Effector memory CD8-positive, alpha-beta T cell (primary cell): ENCODE data around the gene RAB11FIP5.

ENCODE experiments used
- ATAC-seq: fragments of 150-1000 bp; cut with Tn5 transposase; replicated peaks from 2 replicates; pipeline ENCODE4 v1.10.0; 2021; ENCODE audit warnings: mild to moderate bottlenecking, moderate library complexity
- DNase-seq, 3 experiments: peaks; one replicate each; pipeline ENCODE4 v3.0.0; 2021
- H3K27ac Mint-ChIP-seq, 2 donors: one replicate each; pipeline ENCODE4 v1.8.0; 2022; ENCODE audit warnings: mild to moderate bottlenecking in 2 of 2, mixed read lengths in 2 of 2, moderate library complexity in 2 of 2
- H3K27me3 Mint-ChIP-seq, 2 donors: one replicate each; pipeline ENCODE4 v1.8.0; 2022; ENCODE audit warnings: mixed read lengths in 2 of 2
- H3K36me3 Mint-ChIP-seq: one replicate; pipeline ENCODE4 v1.8.0; 2022; ENCODE audit warnings: mild to moderate bottlenecking, moderate library complexity, mixed read lengths; ENCODE audit not compliant: insufficient read depth
- H3K4me1 Mint-ChIP-seq, 2 donors: one replicate each; pipeline ENCODE4 v1.8.0; 2022; ENCODE audit warnings: low read depth in 2 of 2, mixed read lengths in 2 of 2
- H3K4me3 Mint-ChIP-seq, 2 donors: one replicate each; pipeline ENCODE4 v1.8.0; 2022; ENCODE audit warnings: mild to moderate bottlenecking in 2 of 2, mixed read lengths in 2 of 2, moderate library complexity in 2 of 2
- H3K9me3 Mint-ChIP-seq, 2 donors: one replicate each; pipeline ENCODE4 v1.8.0; 2022; ENCODE audit warnings: mixed read lengths in 2 of 2

Gene RAB11FIP5

DNA sequence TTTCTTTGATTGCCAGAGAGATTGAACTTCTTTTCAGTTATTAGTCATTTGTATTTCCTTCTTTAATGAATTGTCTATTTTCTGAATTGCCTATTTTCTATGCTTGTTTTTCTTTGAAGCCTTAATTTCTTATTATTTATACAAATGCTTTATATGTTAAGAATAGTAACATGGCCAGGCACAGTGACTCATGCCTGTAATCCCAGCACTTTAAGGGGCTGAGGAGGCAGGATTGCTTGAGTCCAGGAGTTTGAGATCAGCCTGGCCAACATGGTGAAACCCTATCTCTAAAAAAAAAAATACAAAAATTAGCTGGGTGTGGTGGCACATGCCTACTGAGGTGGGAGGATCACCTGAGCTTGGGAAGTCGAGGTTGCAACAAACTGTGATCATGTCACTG is 4.7 kb upstream of the RAB11FIP5 start:
- Mint-ChIP-seq H3K4me1 (no peaks in the 10 kb centered on the region), H3K36me3 (peaks cover 4% of the 10 kb centered on the region), H3K9me3 (no peaks in the 10 kb centered on the region), H3K27me3 (peaks cover 0 to under 1% of the 10 kb centered on the region in 2 donors), H3K27ac (no peak overlapping the region), H3K4me3 (no peak overlapping the region)
- DNase-seq: no peak
- ATAC-seq: no peak

- DNase-seq (no peak), ATAC-seq (no peak)
- peaks cover 5% of the 10 kb centered on the region for H3K36me3 Mint-ChIP-seq
- H3K27ac Mint-ChIP-seq: no peak overlapping the region
- peaks cover 3 to 6% of the 10 kb centered on the region in 2 donors for H3K4me1 Mint-ChIP-seq
- H3K27me3 Mint-ChIP-seq: no peaks in the 10 kb centered on the region
- no peaks in the 10 kb centered on the region for H3K9me3 Mint-ChIP-seq
- no peak overlapping the region for H3K4me3 Mint-ChIP-seq
Measured at GRCh38 chr2:73116182-73116960, 3.6 kb upstream of the RAB11FIP5 start.

- ATAC-seq: no peak
- no peak for DNase-seq
- Mint-ChIP-seq H3K4me1 (peaks cover 17 to 22% of the 10 kb centered on the region in 2 donors), H3K9me3 (no peaks in the 10 kb centered on the region), H3K27me3 (no peaks in the 10 kb centered on the region), H3K36me3 (peaks cover 13% of the 10 kb centered on the region), H3K4me3 (peak overlapping the region; percentile 19 to 70), H3K27ac (peak overlapping the region; percentile 30 to 46)
Measured at GRCh38 chr2:73114273-73114867, 1.6 kb upstream of the RAB11FIP5 start.

DNA sequence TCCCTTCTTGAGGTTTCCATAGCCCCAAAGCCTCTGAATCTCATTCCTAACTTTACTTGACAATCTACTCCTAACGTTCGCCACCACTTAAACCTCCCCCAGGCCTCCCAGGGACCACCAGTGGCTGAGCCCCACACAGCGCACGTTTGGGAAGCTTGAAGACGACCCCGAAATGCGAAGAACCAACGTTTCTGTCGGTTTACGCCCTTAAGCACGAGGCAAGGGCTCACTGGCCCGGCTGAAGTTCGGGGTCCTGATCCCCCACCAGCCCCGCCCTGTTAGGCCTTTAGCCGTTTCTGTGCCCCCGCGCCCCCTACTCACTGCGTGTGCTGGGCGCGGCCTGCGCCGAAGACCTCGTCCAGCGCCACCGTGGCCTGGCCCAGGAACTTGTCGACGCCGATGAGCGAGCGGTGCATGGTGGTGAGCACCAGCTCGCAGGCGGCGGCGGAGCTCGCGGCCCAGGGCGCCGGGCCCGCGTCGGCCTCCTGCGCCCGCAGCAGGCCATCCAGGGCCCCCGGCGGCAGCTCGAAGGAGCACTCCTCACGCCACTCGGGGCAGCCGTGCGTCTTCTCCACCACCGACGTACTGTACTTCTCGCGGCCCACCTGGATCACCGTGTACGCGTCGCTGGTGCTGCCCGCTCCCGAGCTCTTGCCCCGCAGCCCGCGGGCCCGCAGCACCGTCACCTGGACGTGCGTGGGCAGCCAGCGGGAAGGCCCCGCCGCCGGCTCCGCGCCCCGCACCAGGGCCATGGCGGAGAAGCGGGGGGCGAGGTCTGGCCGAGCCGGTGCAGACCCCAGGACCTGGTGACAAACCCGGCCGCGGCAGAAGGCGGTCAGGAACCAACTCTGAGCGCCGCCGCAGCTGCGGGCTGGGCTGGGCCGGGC is 479 bp downstream of the RAB11FIP5 start:
- Mint-ChIP-seq H3K27me3 (no peaks in the 10 kb centered on the region), H3K27ac (peak overlapping the region in 1 of 2 donors; percentile 93), H3K36me3 (peaks cover 16% of the 10 kb centered on the region), H3K4me1 (peaks cover 28 to 38% of the 10 kb centered on the region in 2 donors), H3K9me3 (no peaks in the 10 kb centered on the region), H3K4me3 (peak overlapping the region; percentile 79 to 85)
- ATAC-seq: peak; percentile 39
- peak; percentile 22 to 27 (median 24) for DNase-seq

DNA sequence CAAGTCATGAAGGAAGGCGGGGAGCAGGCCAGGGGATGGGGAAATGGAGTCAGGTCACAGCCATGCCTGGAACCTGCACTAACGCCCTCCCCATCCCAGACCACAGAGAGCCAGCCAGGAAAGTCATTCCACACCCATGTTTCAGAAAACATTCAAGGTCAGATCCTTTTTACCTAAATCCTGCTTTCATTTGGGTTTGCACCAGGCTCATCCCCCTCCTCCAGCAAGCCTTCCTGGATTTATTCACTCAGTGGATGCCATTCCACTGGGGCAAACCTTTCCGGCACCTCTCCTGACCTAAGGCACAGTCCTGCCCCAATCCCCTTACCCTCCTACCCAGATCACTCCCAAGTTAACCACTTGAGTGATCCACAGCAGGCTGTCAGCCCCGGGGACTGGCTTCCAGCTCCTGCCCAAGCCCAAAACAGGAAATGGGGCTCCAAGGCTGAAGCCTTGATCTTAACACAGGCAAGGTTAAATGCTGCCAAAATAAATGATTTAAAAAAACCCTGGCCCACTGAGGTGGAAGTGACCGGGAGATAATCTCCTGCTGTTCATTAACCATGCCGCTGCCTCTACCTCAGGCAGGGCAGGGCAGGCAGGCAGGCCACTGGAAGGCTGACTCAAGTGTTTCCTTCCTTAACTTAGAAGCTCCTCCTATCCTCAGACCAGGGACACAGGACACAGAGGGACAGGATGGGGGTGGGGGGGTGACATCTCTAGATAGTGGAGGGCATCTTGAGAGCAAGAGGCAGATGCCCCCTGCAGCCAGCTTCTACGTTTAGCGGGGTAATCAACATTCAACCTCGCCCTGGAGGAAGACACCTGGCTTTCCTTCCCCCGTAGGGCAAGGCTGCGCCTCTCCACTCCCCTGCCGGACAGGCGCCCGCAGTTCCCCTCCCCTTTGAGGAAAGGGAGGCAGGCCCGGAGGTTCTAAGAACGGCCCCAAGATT is 1.4 kb downstream of the RAB11FIP5 start:
- Mint-ChIP-seq H3K4me1 (peaks cover 38 to 47% of the 10 kb centered on the region in 2 donors), H3K9me3 (no peaks in the 10 kb centered on the region), H3K36me3 (peaks cover 16% of the 10 kb centered on the region), H3K4me3 (peak overlapping the region; percentile 79 to 85), H3K27ac (peak overlapping the region; percentile 22 to 93), H3K27me3 (no peaks in the 10 kb centered on the region)
- DNase-seq (no peak), ATAC-seq (no peak)

DNA sequence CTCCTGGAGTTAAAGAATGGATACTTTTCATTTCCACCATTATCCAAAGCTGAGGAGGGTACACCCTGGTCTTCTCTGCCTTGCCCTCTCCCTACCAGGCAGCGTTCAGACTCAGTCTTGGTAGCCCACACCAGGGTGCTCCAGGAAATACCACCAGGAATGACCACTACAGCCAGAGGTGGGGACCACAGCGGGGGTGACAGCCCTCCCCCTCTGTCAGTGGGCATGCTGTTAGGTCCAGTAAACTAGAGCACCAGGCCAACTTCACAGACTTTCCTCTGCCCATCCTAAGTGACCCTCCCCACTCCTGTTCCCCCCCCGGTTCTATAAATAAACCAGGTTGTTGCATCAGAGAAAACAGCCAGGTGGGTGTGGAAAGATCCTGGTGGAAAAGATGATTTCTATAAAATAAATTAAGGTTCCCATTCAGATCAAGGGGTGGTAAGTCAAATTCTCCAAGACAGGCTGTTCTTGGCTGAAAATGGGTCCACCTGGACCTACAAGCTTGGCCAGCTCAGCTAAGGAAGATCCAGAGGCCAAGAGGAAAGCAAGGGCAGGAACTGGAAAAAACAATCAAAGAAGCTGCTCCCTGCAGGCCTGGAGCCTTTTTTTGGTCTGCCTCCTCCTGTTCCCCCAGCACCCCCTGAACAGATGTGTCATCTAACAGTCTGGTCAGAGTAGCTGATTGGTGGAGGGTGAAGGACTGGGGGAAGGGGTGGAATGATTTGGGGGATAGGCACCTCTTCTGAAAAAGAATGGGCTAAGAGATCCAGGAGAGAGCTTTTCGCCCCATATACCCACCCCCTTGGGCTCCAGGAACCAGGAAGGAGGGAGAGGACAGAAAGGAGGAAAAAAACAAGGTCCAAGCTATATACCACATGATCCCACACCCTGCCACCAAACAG is 2.3 kb downstream of the RAB11FIP5 start:
- no peak for DNase-seq

DNA sequence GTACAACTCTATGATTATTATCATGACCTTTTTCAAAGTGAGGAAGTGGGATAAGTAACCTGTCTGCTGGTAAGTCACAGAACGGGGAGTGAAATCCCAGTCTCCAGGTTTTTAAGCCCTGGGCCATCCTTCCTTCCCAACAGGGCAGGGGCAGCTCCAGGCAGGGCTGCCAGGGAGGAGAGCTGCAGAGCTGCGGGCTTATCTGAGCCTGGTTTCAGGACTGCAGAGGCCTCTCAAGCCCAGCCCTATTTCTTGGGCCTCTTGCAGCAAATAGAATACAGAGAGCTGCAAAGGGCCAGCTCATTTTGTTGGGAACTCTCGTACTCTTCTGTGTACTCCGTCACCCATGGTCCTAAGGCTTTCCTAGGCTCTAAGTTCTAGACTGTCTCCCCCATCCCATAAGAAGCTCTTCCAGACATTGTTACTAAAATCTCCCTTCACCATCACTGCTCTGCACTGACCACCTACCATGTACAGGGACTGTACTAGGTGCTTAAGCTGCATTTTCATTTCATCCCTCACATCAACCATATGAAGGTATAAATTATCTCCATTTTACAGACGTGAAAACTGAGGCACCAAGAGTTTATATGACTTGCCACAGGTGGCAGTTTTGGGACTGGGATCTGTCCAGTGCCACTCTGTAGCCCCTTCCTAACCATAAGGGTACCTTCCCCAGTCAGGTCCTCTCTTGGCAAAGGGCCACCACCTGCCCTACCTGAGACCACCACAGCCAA is 3.1 kb downstream of the RAB11FIP5 start:
- no peak overlapping the region for H3K4me3 Mint-ChIP-seq

More for the DNA sequence above, 2.3 kb downstream of the RAB11FIP5 start:
- ATAC-seq: no peak
- Mint-ChIP-seq H3K9me3 (no peaks in the 10 kb centered on the region), H3K36me3 (peaks cover 16% of the 10 kb centered on the region), H3K4me1 (peaks cover 38 to 51% of the 10 kb centered on the region in 2 donors), H3K27me3 (no peaks in the 10 kb centered on the region), H3K27ac (peak overlapping the region; percentile 72 to 75), H3K4me3 (peak overlapping the region; percentile 79 to 85)

DNA sequence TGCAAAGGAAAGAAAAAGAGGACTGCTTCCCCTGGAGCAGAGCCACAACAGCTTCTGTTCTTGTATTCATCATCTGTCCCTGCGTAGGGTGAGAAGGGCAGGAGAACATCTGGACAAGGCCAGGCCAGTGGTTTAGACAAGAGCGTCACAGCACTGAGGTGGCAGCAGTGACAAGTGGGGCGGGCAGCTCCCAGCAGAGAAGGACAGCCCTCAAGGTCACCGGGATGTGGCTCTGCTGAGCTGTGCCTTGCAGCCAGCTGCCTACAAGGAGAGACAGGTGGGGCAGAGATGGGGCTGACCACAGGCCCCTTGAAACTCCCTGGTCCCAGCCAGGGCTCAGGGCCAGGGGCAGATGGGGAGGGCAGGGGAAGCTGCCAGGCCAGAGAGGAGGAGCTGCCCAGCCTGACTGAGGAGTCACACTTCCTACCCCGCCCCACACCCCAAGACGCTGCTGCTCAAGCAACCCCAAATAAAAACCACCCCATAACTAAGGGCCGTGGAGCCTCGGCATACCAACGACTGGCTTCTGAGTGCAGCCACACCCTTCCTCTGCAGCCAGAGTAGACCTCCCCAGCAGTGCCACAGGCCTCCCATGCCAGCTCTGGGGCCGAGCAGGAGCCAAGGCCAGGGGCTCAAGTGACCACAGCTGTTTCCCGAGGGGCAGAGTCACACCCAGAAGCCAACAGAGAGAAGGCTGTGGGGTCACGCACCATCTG is 5.4 kb downstream of the RAB11FIP5 start:
- Mint-ChIP-seq H3K36me3 (peaks cover 12% of the 10 kb centered on the region), H3K4me3 (peak overlapping the region; percentile 50 to 77), H3K27ac (peak overlapping the region; percentile 9 to 84), H3K27me3 (no peaks in the 10 kb centered on the region), H3K4me1 (peaks cover 38 to 70% of the 10 kb centered on the region in 2 donors), H3K9me3 (no peaks in the 10 kb centered on the region)
- ATAC-seq (peak; percentile 72), DNase-seq (peak; percentile 23 to 25 (median 24))

More for the DNA sequence above, 3.1 kb downstream of the RAB11FIP5 start:
- peaks cover 38 to 55% of the 10 kb centered on the region in 2 donors for H3K4me1 Mint-ChIP-seq
- ATAC-seq: no peak
- H3K36me3 Mint-ChIP-seq: peaks cover 12% of the 10 kb centered on the region
- peak overlapping the region; percentile 72 to 84 for H3K27ac Mint-ChIP-seq
- no peaks in the 10 kb centered on the region for H3K9me3 Mint-ChIP-seq
- no peak for DNase-seq
- no peaks in the 10 kb centered on the region for H3K27me3 Mint-ChIP-seq

- ATAC-seq: no peak
Measured at GRCh38 chr2:73106791-73107190, 6.0 kb downstream of the RAB11FIP5 start.

DNA sequence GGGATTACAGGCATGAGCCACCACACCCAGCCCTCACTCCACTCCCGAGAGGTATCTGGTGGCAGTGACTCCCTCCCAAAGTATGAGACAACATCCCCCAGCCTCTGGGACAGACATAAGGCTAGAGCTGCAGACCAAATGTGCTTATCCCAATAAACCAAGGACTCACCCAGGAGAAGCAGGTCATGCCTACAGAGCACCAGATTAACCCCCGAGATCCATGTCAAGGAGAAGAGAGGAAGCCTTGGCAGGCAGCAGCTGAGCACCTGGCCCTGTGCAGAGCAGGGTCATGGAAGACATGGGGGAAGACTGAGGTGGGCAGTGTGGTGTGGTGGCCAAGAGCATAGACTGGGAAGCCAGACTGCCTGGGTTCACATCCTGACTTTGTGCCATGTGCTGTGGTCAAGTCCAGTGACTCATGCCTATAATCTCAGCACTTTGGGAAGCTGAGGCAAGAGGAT is 7.2 kb downstream of the RAB11FIP5 start:
- DNase-seq: no peak
- ATAC-seq: no peak
- Mint-ChIP-seq H3K4me3 (no peak overlapping the region), H3K4me1 (peaks cover 33 to 61% of the 10 kb centered on the region in 2 donors), H3K27me3 (no peaks in the 10 kb centered on the region), H3K27ac (peak overlapping the region; percentile 26 to 38), H3K9me3 (no peaks in the 10 kb centered on the region), H3K36me3 (peaks cover 3% of the 10 kb centered on the region)

More at GRCh38 chr2:73106791-73107190, 6.0 kb downstream of the RAB11FIP5 start:
- DNase-seq: no peak
- Mint-ChIP-seq H3K27me3 (no peaks in the 10 kb centered on the region), H3K4me1 (peaks cover 43 to 69% of the 10 kb centered on the region in 2 donors), H3K9me3 (no peaks in the 10 kb centered on the region), H3K4me3 (peak overlapping the region; percentile 50 to 77), H3K36me3 (peaks cover 12% of the 10 kb centered on the region), H3K27ac (peak overlapping the region in 1 of 2 donors; percentile 84)

GRCh38 chr2:73104933-73105332 is 7.8 kb downstream of the RAB11FIP5 start:
- DNase-seq: no peak

More at GRCh38 chr2:73104933-73105332, 7.8 kb downstream of the RAB11FIP5 start:
- Mint-ChIP-seq H3K4me1 (peaks cover 30 to 60% of the 10 kb centered on the region in 2 donors), H3K9me3 (no peaks in the 10 kb centered on the region), H3K27ac (peak overlapping the region; percentile 26 to 38), H3K27me3 (no peaks in the 10 kb centered on the region), H3K36me3 (peaks cover 5% of the 10 kb centered on the region), H3K4me3 (no peak overlapping the region)
- no peak for ATAC-seq
